ENCODE measurements around the gene ZNF117.
"Not testable (repeated sequence)": the region's sequence is repeated elsewhere in the genome, so short reads cannot be mapped to it uniquely, and the experiment has no call there.

Gene ZNF117

GRCh38 chr7:64996305-64996704 lies 5.5 kb upstream of the ZNF117 start:
- DNase-seq (ENCODE audit: low read depth), result no peak

GRCh38 chr7:64993901-64994300 lies 3.1 kb upstream of the ZNF117 start:
- no peak for DNase-seq (ENCODE audit: low read depth)

GRCh38 chr7:64992971-64993370 lies 2.1 kb upstream of the ZNF117 start:
- DNase-seq (ENCODE audit: low read depth), result no peak

- no peak for DNase-seq (ENCODE audit: low read depth)
Observed at GRCh38 chr7:64990216-64990615, 620 bp downstream of the ZNF117 start.

GRCh38 chr7:64978497-64979203 lies 12.2 kb downstream of the ZNF117 start:
- no peak for DNase-seq (ENCODE audit: low read depth)

GRCh38 chr7:64965594-64965993 lies 25.2 kb downstream of the ZNF117 start:
- no peak for DNase-seq (ENCODE audit: low read depth)

GRCh38 chr7:64959072-64959747 lies 31.6 kb downstream of the ZNF117 start:
- DNase-seq (ENCODE audit: low read depth), result no peak

GRCh38 chr7:64951250-64951848 lies 39.5 kb downstream of the ZNF117 start:
- DNase-seq (ENCODE audit: low read depth), result peak; percentile 20

GRCh38 chr7:64950673-64951072 lies 40.2 kb downstream of the ZNF117 start:
- not testable (repeated sequence) for DNase-seq (ENCODE audit: low read depth)

GRCh38 chr7:64948774-64949173 lies 42.1 kb downstream of the ZNF117 start:
- not testable (repeated sequence) for DNase-seq (ENCODE audit: low read depth)

GRCh38 chr7:64947252-64948000 lies 43.4 kb downstream of the ZNF117 start:
- no peak for DNase-seq (ENCODE audit: low read depth)

- no peak for DNase-seq (ENCODE audit: low read depth)
Observed at GRCh38 chr7:64946772-64947171, 44.1 kb downstream of the ZNF117 start.

GRCh38 chr7:64945503-64946175 lies 45.2 kb downstream of the ZNF117 start:
- DNase-seq (ENCODE audit: low read depth), result no peak

GRCh38 chr7:64944667-64945502 lies 46.0 kb downstream of the ZNF117 start:
- DNase-seq (ENCODE audit: low read depth), result not testable (repeated sequence)

GRCh38 chr7:64940021-64940420 lies 50.8 kb downstream of the ZNF117 start:
- not testable (repeated sequence) for DNase-seq (ENCODE audit: low read depth)

- no peak for DNase-seq (ENCODE audit: low read depth)
Observed at GRCh38 chr7:64938540-64938939, 52.3 kb downstream of the ZNF117 start.

GRCh38 chr7:64934478-64934877 lies 56.4 kb downstream of the ZNF117 start:
- DNase-seq (ENCODE audit: low read depth), result no peak

- DNase-seq (ENCODE audit: low read depth), result not testable (repeated sequence)
Observed at GRCh38 chr7:64928252-64929187, 62.3 kb downstream of the ZNF117 start.
